NOMO-1 (cell line): Measurements from ENCODE around the gene SRGAP3.

Experiments
- DNase-seq, 2 experiments: peaks; one replicate each; lab custom pipeline; 2025; ENCODE audit not compliant: unreplicated experiment in 2 of 2; lab: John Stamatoyannopoulos, UW

SRGAP3 gene

DNA sequence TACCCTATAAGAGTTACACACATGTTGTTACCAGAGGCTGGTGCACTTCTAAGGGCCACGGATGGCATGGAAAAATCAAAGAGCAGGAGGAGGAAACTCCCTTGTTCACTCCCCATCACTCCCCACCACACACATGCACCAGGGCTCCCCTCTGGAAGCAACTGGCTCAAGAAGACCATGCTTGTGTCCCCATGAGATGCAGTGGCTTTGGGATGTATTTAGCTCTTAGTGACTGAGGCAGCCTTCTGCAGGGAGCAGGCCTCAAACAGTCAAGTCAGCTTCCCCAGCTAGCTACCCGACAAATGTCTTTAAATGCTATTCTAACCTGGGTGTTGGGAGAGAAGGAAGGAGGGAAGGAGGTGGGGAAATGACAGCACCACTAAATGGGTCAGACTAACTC is 253.2 kb downstream of the SRGAP3 start:
- DNase-seq = no peak

GRCh38 chr3:8994226-8994625 is 255.2 kb downstream of the SRGAP3 start:
- DNase-seq = no peak

GRCh38 chr3:8993331-8993730 is 256.1 kb downstream of the SRGAP3 start:
- no peak for DNase-seq

- no peak for DNase-seq
Measured at GRCh38 chr3:8992854-8993253, 256.6 kb downstream of the SRGAP3 start.

DNA sequence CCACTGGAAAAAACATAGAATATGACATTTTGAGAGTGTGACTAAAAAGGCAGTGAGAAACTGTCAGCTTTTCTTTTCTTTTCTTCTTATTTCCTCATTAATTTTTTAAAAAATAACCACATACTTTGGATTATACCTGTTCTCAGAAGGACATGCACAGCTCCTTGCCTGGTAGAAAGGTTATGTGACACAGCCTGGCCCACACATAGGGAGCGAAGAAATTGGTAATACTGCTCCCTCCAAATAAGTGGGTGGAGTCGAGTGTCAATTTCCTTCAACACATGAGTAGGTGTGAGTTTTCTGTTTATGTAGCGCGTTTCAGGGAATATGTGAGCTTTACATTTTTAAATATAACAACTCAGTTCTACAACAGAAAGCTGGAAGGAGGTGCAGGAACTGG is 257.2 kb downstream of the SRGAP3 start:
- no peak for DNase-seq

DNA sequence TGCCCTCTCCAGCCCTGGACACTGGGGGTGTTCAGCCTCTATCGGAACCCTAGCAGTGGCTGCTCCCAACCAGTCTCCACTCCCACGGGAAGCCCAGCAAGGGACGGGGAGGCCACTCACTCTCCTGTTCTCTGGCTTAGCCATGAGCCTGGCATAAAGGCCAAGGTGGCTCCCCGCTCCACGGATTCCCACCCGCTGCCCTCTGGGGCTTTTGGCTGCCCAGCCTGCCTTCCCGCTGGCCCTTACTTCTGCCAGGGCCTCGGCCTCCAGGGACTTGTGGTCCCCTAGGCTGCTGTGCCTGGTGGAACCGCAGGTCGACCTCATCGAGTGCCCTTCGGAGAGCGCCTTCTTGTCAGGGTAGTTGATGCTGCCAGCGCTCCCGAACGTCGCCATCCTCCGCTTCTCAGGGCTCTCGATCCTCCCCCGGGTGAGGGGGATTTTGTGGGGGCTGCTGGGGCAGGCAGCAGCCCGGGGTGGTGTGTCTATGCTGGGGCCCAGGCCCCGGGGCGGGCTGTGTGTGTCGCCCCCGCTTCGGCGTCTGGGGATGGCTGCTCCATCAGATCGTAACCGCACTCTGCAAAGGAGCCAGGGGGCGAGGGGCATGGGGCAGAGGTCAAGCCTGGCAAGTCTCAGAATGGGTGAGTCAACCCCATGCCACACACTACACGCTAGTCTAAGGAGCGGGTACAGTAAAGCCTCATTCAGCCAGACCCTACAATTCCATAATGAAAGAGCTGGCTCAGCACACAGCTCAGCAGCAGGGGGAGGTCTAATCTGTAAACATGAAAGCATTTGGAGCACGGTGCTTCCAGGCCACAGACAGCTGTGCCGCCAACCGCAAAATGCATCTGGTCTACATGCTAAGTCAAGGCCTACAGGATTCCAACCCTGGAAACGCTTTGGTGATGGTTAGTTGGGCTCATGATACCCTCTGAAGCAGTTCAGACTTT is 258.9 kb downstream of the SRGAP3 start:
- DNase-seq = no peak

DNA sequence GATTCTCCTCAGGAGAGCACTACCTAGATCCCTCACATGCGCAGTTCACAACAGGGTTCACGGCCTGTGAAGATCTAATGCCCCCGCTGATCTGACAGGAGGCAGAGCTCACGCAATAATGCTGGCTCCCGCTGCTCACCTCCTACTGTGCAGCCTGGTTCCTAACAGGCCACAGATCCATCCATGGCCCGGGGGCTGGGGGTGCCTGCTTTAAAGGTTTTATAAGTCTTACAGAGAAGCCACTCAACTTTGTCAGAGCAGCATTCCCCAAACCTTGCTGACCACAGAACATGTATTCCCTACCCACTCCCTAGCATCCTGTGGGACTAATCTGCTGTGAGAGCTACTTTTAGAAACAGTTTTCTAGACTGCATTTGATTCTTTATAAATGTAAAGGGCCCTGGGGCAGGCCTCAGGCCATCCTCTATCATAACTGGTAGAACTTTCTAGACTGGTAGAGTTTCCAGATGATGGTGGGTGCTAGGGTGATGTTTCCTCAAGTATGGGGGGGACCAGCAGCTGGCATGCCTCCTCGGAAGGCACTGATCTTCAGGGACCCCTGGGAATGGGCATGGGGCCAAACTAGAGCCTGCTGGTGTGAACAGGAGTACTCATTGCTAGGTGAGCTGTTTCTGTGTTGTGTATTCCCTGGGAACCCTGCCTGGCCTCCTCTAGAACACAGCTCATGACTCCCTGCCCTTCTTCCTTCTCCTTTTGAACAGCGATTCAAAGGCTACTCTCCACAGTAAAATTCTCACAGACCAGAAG is 260.5 kb downstream of the SRGAP3 start:
- DNase-seq = no peak

DNA sequence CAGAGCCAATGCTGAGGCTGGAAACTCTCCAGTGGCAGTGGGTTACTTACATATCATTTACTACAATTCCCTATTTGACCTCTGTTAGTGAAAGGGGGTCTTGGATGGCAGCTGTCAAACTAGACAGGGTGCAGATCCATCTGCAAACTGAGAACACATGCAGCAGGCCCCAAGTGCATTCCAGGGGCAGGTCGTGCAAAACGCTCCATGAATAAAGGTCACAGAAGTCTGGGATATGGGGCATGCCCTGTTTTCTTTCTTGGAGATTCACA is 261.1 kb downstream of the SRGAP3 start:
- no peak for DNase-seq

- peak; percentile 41 to 42 for DNase-seq
Measured at GRCh38 chr3:8987645-8988383, 261.6 kb downstream of the SRGAP3 start.

- no peak for DNase-seq
Measured at GRCh38 chr3:8987226-8987625, 262.2 kb downstream of the SRGAP3 start.

- no peak for DNase-seq
Measured at GRCh38 chr3:8986741-8987140, 262.7 kb downstream of the SRGAP3 start.

DNA sequence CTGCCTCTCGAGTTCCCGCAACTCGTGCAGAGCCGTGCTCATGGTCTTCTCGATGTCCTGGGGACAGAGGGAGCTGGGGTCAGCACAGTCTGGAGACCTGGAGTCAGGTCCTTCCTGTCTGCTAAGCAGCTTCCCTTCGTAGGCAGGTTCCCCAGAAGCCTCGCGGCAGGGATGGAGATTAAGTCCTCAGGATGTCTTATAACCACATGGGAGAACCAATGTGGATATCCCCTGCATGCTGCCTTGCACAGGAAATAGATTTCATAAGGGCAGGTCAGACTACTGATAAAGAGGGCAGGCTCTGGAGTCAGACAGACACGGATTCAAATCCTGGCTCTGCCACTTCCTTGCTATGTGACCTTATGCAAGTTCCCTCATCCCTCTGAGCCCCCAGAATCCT is 263.6 kb downstream of the SRGAP3 start:
- DNase-seq = no peak

- DNase-seq = no peak
Measured at GRCh38 chr3:8985411-8985831, 264.0 kb downstream of the SRGAP3 start.

DNA sequence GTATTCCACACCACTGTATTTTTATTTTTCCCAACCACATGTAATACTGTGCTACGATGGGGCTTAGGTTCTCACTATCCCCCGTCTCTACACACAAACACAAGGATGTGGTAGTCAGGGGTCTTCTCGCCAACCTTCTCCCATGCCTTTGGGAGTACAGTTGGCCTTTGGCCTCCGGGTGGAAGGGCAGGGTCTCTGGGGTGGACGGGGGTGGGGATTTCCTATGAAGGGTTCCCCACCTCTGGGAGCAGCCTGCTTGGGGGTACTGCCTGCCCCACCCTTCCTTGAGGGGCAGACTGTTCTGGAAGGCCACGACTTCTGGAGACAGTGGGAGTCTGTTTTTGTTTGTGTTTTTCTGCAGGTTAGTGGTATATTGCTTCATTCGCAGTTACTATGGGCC is 264.9 kb downstream of the SRGAP3 start:
- DNase-seq = no peak

DNA sequence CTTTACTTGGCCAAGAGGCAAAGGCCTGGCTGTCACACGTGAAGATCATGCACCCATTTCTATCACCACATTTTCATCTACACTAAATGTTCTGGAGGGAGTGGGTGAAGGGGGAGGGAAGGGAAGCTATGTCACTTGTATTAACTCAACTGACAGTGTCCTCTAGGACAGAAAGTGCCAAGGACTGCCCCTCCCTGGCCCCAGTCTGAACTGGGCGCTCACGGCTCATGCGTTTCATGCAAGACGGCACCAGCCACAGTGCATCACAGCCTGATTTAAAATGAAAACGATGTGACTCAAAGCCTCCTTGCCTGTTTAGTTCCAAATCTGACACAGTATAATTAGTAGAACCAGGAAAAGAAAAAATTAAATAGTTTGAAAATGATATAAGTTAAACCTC is 265.4 kb downstream of the SRGAP3 start:
- no peak for DNase-seq

DNA sequence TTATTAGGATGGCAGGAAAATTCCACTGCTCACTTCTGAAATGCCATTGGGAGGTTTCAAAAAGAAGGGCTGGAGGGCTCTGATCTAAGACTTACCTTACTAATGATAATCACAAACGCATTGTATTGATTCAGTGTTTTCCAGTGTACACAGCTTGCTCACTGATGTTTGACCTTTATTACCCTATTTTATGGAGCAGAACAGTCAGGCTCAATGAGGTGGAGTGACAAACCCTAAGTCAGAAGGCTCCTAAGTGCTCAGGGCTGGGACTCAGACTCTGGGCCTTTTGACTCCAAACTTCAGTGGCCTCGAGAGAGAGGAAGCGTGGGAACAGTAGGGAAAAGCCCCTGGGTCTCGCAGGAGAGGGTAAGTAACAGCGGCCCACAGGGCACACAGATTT is 265.9 kb downstream of the SRGAP3 start:
- no peak for DNase-seq

GRCh38 chr3:8983026-8983425 is 266.4 kb downstream of the SRGAP3 start:
- DNase-seq = no peak

- DNase-seq = peak in 1 of 2 experiments; percentile 8
Measured at GRCh38 chr3:8982509-8982908, 266.9 kb downstream of the SRGAP3 start.

DNA sequence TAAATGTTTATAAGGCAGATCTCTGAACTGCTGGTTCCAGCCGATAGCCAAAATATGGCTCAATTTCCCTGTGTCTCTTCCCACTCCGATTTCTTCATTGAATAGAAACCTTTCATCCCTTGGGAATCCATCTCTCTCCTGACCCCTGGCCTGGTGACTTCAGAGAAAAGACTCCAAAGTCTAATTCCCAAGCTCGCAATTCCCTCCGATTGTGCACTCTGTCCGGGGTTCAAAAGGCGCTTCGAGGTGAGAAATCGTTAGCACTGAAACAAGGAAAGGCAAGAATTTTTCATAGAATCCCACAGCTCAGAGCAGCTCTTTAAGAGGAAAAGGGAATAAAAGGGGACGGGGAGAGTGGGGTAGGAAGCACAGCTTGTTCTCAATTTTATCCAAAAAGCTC is 267.7 kb downstream of the SRGAP3 start:
- DNase-seq = no peak

DNA sequence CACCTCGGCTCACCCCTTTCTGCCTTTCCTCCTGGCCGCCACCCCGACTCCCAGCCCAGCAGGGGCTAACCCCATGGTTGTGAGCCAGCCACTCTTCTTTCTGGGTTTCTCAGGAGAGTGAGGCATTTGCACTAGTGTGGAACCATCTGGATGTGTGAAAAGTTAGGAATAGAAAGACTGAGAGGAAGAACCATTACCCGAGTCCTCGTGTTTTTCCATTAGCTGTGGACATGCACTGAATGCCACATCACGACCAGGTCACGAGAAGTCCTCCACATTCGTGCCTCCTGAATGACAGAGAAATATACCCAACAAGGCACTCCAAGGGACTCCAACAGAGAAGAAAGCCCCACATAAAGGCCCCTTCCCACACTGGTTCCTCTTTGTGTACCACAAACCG is 268.1 kb downstream of the SRGAP3 start:
- DNase-seq = no peak

GRCh38 chr3:8980756-8981257 is 268.6 kb downstream of the SRGAP3 start:
- DNase-seq = no peak
